ENCODE results near the gene JPT2. TPM values are rescaled to one million over a fixed set of nuclear protein-coding genes. Genes with fewer than 3 reads are reported as not detected.
A peak's percentile ranks its signal among the peaks of the same experiment; 100 is the strongest.
"Not testable (repeated sequence)": the region's sequence is repeated elsewhere in the genome, so short reads cannot be mapped to it uniquely, and the experiment has no call there.

JPT2 gene
- total RNA-seq, 1 experiment from 2014 or later = 26.2 TPM

GRCh38 chr16:1719559-1720229, 41.6 kb downstream of the JPT2 start:
- not testable (repeated sequence) for H3K27ac ChIP-seq (ENCODE audit: low read length); H3K4me3 ChIP-seq (ENCODE audit: low read length); H4K20me1 ChIP-seq (ENCODE audit: insufficient read depth, low read depth, low read length); H3K9me3 ChIP-seq (ENCODE audit: low read length); H3K9me2 ChIP-seq (replicated peaks; ENCODE audit: insufficient read depth, low read length); DNase-seq; H3K9ac ChIP-seq (ENCODE audit: low read length); H3K36me3 ChIP-seq (ENCODE audit: insufficient read depth, low read length); H2AFZ ChIP-seq (ENCODE audit: low read length); H3K27me3 ChIP-seq (ENCODE audit: low read length); H3K4me2 ChIP-seq (ENCODE audit: low read depth, low read length, poor library complexity, severe bottlenecking); H3K4me1 ChIP-seq (ENCODE audit: low read length)
- H3K79me2 ChIP-seq (ENCODE audit: low read length) = peaks cover 79% of the 10 kb centered on the region

GRCh38 chr16:1721372-1721771, 43.3 kb downstream of the JPT2 start:
- no peak overlapping the region for H2AFZ ChIP-seq (ENCODE audit: low read length)
- H3K79me2 ChIP-seq (ENCODE audit: low read length) = peaks cover 70% of the 10 kb centered on the region
- no peaks in the 10 kb centered on the region for H3K9me3 ChIP-seq (ENCODE audit: low read length)
- no peaks in the 10 kb centered on the region for H3K9me2 ChIP-seq (replicated peaks; ENCODE audit: insufficient read depth, low read length)
- H3K27ac ChIP-seq (ENCODE audit: low read length) = no peak overlapping the region
- no peak overlapping the region for H3K4me3 ChIP-seq (ENCODE audit: low read length)
- H3K4me1 ChIP-seq (ENCODE audit: low read length) = peaks cover 4% of the 10 kb centered on the region
- H3K4me2 ChIP-seq (ENCODE audit: low read depth, low read length, poor library complexity, severe bottlenecking) = no peak overlapping the region
- no peaks in the 10 kb centered on the region for H3K27me3 ChIP-seq (ENCODE audit: low read length)
- H3K36me3 ChIP-seq (ENCODE audit: insufficient read depth, low read length) = peaks cover 6% of the 10 kb centered on the region
- H4K20me1 ChIP-seq (ENCODE audit: insufficient read depth, low read depth, low read length) = no peaks in the 10 kb centered on the region
- no peak for DNase-seq
- H3K9ac ChIP-seq (ENCODE audit: low read length) = no peak overlapping the region

- Histone ChIP-seq H3K9me2 (replicated peaks; ENCODE audit: insufficient read depth, low read length) (no peaks in the 10 kb centered on the region), H2AFZ (ENCODE audit: low read length) (no peak overlapping the region), H3K9me3 (ENCODE audit: low read length) (no peaks in the 10 kb centered on the region), H3K27me3 (ENCODE audit: low read length) (no peaks in the 10 kb centered on the region), H4K20me1 (ENCODE audit: insufficient read depth, low read depth, low read length) (no peaks in the 10 kb centered on the region), H3K79me2 (ENCODE audit: low read length) (peaks cover 51% of the 10 kb centered on the region), H3K4me3 (ENCODE audit: low read length) (no peak overlapping the region), H3K4me1 (ENCODE audit: low read length) (peaks cover 4% of the 10 kb centered on the region), H3K9ac (ENCODE audit: low read length) (no peak overlapping the region), H3K27ac (ENCODE audit: low read length) (no peak overlapping the region), H3K4me2 (ENCODE audit: low read depth, low read length, poor library complexity, severe bottlenecking) (no peak overlapping the region), H3K36me3 (ENCODE audit: insufficient read depth, low read length) (peaks cover 13% of the 10 kb centered on the region)
- peak; percentile 79 for DNase-seq
Measured at GRCh38 chr16:1723450-1724147, 45.5 kb downstream of the JPT2 start.

- Histone ChIP-seq H3K36me3 (ENCODE audit: insufficient read depth, low read length) (peaks cover 13% of the 10 kb centered on the region), H2AFZ (ENCODE audit: low read length) (no peak overlapping the region), H3K9ac (ENCODE audit: low read length) (no peak overlapping the region), H3K4me3 (ENCODE audit: low read length) (no peak overlapping the region), H3K27ac (ENCODE audit: low read length) (no peak overlapping the region), H3K4me2 (ENCODE audit: low read depth, low read length, poor library complexity, severe bottlenecking) (no peak overlapping the region), H3K9me2 (replicated peaks; ENCODE audit: insufficient read depth, low read length) (no peaks in the 10 kb centered on the region), H3K9me3 (ENCODE audit: low read length) (no peaks in the 10 kb centered on the region), H4K20me1 (ENCODE audit: insufficient read depth, low read depth, low read length) (no peaks in the 10 kb centered on the region), H3K79me2 (ENCODE audit: low read length) (peaks cover 42% of the 10 kb centered on the region), H3K27me3 (ENCODE audit: low read length) (no peaks in the 10 kb centered on the region), H3K4me1 (ENCODE audit: low read length) (peaks cover 4% of the 10 kb centered on the region)
- DNase-seq = no peak
Measured at GRCh38 chr16:1724491-1724890, 46.4 kb downstream of the JPT2 start.

GRCh38 chr16:1726661-1727502, 48.8 kb downstream of the JPT2 start:
- Histone ChIP-seq H3K4me1 (ENCODE audit: low read length) (peaks cover 4% of the 10 kb centered on the region), H3K79me2 (ENCODE audit: low read length) (peaks cover 36% of the 10 kb centered on the region), H3K9ac (ENCODE audit: low read length) (no peak overlapping the region)

GRCh38 chr16:1727651-1728624, 49.9 kb downstream of the JPT2 start:
- no peak overlapping the region for H3K4me3 ChIP-seq (ENCODE audit: low read length)
- H3K9ac ChIP-seq (ENCODE audit: low read length) = no peak overlapping the region
- H2AFZ ChIP-seq (ENCODE audit: low read length) = no peak overlapping the region
- H3K36me3 ChIP-seq (ENCODE audit: insufficient read depth, low read length) = peaks cover 28% of the 10 kb centered on the region
- H4K20me1 ChIP-seq (ENCODE audit: insufficient read depth, low read depth, low read length) = no peaks in the 10 kb centered on the region
- H3K4me2 ChIP-seq (ENCODE audit: low read depth, low read length, poor library complexity, severe bottlenecking) = no peak overlapping the region
- no peaks in the 10 kb centered on the region for H3K9me3 ChIP-seq (ENCODE audit: low read length)
- peaks cover 4% of the 10 kb centered on the region for H3K4me1 ChIP-seq (ENCODE audit: low read length)
- H3K27ac ChIP-seq (ENCODE audit: low read length) = no peak overlapping the region
- no peaks in the 10 kb centered on the region for H3K27me3 ChIP-seq (ENCODE audit: low read length)
- H3K9me2 ChIP-seq (replicated peaks; ENCODE audit: insufficient read depth, low read length) = no peaks in the 10 kb centered on the region
- peaks cover 31% of the 10 kb centered on the region for H3K79me2 ChIP-seq (ENCODE audit: low read length)
- DNase-seq = no peak

More at GRCh38 chr16:1726661-1727502, 48.8 kb downstream of the JPT2 start:
- no peak overlapping the region for H3K4me2 ChIP-seq (ENCODE audit: low read depth, low read length, poor library complexity, severe bottlenecking)
- peaks cover 19% of the 10 kb centered on the region for H3K36me3 ChIP-seq (ENCODE audit: insufficient read depth, low read length)
- H3K27ac ChIP-seq (ENCODE audit: low read length) = no peak overlapping the region
- H3K9me3 ChIP-seq (ENCODE audit: low read length) = no peaks in the 10 kb centered on the region
- no peaks in the 10 kb centered on the region for H3K9me2 ChIP-seq (replicated peaks; ENCODE audit: insufficient read depth, low read length)
- H2AFZ ChIP-seq (ENCODE audit: low read length) = no peak overlapping the region
- H3K27me3 ChIP-seq (ENCODE audit: low read length) = no peaks in the 10 kb centered on the region
- no peak for DNase-seq
- no peaks in the 10 kb centered on the region for H4K20me1 ChIP-seq (ENCODE audit: insufficient read depth, low read depth, low read length)
- no peak overlapping the region for H3K4me3 ChIP-seq (ENCODE audit: low read length)

- no peaks in the 10 kb centered on the region for H3K9me3 ChIP-seq (ENCODE audit: low read length)
- no peak overlapping the region for H3K4me2 ChIP-seq (ENCODE audit: low read depth, low read length, poor library complexity, severe bottlenecking)
- H3K4me3 ChIP-seq (ENCODE audit: low read length) = no peak overlapping the region
- no peak overlapping the region for H3K9ac ChIP-seq (ENCODE audit: low read length)
- no peak for DNase-seq
- H3K9me2 ChIP-seq (replicated peaks; ENCODE audit: insufficient read depth, low read length) = no peaks in the 10 kb centered on the region
- H3K79me2 ChIP-seq (ENCODE audit: low read length) = peaks cover 20% of the 10 kb centered on the region
- no peaks in the 10 kb centered on the region for H3K27me3 ChIP-seq (ENCODE audit: low read length)
- H3K27ac ChIP-seq (ENCODE audit: low read length) = no peak overlapping the region
- no peak overlapping the region for H2AFZ ChIP-seq (ENCODE audit: low read length)
- no peaks in the 10 kb centered on the region for H4K20me1 ChIP-seq (ENCODE audit: insufficient read depth, low read depth, low read length)
- H3K36me3 ChIP-seq (ENCODE audit: insufficient read depth, low read length) = peaks cover 39% of the 10 kb centered on the region
- no peaks in the 10 kb centered on the region for H3K4me1 ChIP-seq (ENCODE audit: low read length)
Measured at GRCh38 chr16:1729026-1729425, 50.9 kb downstream of the JPT2 start.

Data from Karpas-422 (cell line).